SU-DHL-6 (cell line): Measurements from ENCODE around the gene MYBPC3.

Experiments
- CTCF ChIP-seq: fragments of 200-600 bp; sonication (generic); IDR thresholded peaks from one replicate; pipeline ENCODE4 v1.5.1; 2017; ENCODE audit warnings: antibody characterized with exemption, mild to moderate bottlenecking, low read length, moderate library complexity; ENCODE audit not compliant: insufficient read depth, poor library complexity, severe bottlenecking
- EZH2phosphoT487 ChIP-seq: fragments of 200-600 bp; sonication (generic), shearing (Covaris generic); conservative IDR thresholded peaks from 2 replicates; pipeline ENCODE4 v1.6.1; 2018; ENCODE audit warnings: mild to moderate bottlenecking, antibody characterized with exemption, low read length, moderate library complexity, mixed read lengths

GRCh38 chr11:47317064-47317828 lies 35.3 kb downstream of the MYBPC3 start:
- TF ChIP-seq CTCF (no peak), EZH2phosphoT487 (no peak)
